Fibroblast of the conjunctiva (primary cell): ENCODE data around the gene RELCH.

ENCODE experiments used
- DNase-seq: peaks from one replicate; pipeline ENCODE4 v3.0.0-alpha.2; 2010; ENCODE audit warnings: low read depth

Gene RELCH

DNA sequence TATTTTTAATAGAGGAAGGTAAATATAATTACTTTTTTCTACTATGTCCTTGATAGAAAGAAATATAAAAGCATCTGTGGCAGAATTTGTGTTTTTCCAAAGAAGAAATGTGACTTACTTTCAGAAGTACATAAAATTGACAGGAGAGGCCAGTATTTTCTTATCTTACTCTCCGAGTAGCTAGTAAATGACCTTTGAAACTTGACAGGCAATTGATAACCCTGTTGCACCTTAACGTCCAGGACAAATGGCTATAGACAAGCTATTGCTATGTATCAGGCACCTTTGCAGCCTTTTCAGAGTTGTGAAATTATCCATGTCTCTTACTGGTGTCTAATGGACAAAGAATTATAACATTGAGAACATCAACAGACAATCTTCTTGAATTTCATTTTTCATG is 75.0 kb downstream of the RELCH start:
- DNase-seq, result no peak

DNA sequence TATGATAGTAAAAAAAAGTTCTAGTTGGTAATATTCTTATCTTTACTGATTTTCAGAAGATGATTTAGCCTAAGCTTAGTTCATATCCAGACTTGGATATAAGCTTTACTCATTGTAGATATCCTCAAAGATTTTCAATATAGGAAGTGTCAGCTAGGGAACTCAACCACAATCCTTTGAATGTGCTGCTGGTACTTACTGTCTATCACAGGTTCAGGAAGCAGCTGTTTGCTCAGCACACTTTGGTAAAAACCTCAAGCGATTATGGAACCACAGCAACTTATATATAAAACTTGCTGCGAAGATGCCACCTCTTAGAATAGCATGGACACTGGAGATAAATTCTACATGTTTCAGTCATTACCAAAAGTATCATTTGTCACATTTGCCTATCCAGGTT is 77.9 kb downstream of the RELCH start:
- no peak for DNase-seq

- no peak for DNase-seq
Observed at GRCh38 chr18:62277045-62277444, 90.0 kb downstream of the RELCH start.

GRCh38 chr18:62279561-62279960 is 92.5 kb downstream of the RELCH start:
- no peak for DNase-seq

- no peak for DNase-seq
Observed at GRCh38 chr18:62280058-62280457, 93.0 kb downstream of the RELCH start.

DNA sequence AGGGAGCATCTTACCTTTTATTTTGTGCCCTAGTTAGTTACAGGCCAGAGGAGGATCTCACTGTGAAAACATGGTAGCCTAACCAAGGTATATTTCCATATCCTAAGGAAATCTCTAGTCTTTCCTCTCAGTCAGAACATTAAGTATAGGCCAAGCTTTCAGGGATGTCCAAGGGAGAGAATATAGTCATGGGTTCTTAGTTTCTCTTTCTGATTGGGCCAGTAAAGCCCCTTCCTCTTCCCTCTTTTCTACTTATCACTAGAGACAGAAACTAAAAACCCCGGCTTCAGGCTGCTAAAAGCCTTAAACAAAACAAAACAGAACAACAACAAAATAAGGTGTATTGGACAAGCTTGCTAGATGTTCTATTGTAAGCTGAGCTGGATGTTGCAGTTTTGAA is 93.7 kb downstream of the RELCH start:
- DNase-seq, result no peak

GRCh38 chr18:62281684-62282083 is 94.6 kb downstream of the RELCH start:
- DNase-seq, result peak; percentile 41

DNA sequence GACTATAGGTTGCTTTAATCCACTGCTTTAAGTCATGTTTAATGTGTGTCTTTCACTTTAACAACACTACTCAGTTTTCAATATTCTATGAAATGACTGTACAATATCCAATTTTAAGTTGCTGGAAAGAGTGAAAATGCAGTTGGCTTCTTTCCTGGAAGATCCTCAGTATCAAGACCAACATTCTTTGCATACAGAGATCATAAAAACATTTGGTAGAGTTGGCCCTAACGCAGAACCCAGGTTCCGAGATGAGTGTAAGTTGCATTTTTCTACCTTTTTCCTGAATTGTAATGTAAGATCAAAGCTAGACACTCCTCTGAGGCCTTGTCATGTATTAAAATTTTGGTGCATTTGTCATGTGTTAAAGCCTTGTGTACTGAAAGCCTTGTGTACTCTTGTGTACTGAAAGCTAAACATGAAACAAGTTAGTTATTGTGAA is 95.2 kb downstream of the RELCH start:
- DNase-seq, result peak; percentile 56

- no peak for DNase-seq
Observed at GRCh38 chr18:62284637-62285036, 97.6 kb downstream of the RELCH start.

GRCh38 chr18:62285281-62285680 is 98.2 kb downstream of the RELCH start:
- DNase-seq, result no peak

- DNase-seq, result no peak
Observed at GRCh38 chr18:62287781-62288664, 101.0 kb downstream of the RELCH start.

DNA sequence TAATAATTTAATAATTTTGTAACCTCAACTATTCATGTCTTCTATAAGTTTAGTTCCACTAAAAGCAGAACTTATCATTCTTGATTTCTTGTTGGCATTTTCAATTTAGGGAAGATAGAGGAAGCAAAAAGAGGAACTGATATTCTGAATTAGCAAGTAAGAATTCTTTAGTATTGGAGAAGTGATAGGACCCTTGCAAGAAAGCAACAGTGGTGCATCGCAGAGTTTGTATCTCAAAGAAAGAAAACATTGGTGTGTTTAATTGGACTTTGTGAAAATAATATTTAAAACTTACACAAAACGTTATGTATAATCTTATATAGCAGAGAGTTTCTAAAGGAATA is 101.6 kb downstream of the RELCH start:
- DNase-seq, result no peak

DNA sequence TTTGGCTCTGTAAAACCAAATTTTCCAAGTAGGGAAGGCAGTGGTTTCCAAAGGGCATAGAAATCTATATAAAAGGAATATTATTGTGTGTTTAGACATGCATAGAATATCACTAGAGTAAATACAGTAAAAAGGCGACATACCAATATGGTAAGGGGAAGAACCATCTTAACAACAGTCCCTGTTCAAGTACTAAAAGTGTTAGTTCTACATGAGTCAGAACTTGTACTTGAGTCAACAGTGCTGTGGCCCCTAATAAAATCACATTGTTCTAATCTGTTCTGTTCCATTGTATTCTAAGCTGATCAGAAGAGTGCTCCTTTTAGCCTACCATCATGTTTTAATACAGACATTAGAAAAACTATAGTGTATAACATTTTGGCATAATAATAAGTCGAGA is 102.0 kb downstream of the RELCH start:
- no peak for DNase-seq

DNA sequence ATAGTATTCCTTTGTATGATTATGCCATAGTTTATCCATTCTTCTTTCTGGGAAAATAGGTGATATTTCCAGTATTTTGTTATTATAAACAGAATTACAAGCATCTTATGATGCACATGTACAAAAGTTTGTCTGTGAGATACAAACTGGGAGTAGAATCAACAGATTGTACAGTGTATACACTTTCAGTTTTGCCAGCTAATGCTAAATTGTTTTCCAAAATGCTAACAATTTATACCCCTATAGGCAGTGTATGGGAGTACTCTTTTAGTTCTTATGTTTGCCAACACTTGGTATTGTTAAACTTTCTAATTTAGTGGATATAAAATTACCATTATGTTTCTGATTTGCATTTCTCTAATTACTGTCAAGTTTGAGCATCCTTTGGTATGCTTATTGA is 107.0 kb downstream of the RELCH start:
- no peak for DNase-seq

GRCh38 chr18:62300359-62300963 is 113.4 kb downstream of the RELCH start:
- DNase-seq, result no peak

DNA sequence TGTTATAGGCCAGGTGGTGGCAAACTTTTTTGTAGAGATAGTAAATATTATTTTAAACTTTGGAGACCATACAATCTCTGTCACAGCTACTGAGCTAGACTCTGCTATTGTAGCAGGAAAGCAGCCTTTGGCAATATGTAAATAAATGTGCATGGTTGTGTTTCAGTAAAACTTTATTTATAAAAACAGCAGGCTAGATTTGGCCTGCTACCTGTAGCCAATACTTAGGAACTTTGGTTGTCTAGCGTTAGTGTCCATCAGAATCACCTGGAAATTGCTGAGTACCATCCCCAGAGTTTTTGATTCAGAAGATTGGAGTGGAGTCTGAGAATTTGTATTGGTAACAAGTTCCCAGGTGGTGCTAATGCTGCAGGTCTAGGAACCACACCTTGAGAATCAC is 114.3 kb downstream of the RELCH start:
- DNase-seq, result no peak

DNA sequence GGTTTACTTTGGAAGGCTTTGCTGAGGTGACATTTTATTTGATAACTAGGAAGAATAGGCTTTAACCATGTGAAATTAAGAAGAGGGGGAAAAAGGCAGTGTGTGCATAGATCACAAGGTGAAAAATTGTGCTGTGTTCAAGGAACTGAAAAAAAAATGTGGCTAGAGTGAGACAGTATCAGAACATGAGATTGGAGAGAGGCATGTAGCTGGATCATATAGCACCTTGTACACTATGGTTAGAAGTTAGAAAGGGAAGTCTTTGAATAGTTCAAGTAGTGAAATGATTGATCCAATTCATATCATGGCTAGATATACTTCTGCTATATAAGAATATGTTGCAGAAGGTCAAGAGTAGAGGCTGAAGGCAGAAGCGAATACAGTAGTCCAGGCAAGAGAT is 125.8 kb downstream of the RELCH start:
- DNase-seq, result no peak

GRCh38 chr18:62318228-62319180 is 131.4 kb downstream of the RELCH start:
- DNase-seq, result no peak

DNA sequence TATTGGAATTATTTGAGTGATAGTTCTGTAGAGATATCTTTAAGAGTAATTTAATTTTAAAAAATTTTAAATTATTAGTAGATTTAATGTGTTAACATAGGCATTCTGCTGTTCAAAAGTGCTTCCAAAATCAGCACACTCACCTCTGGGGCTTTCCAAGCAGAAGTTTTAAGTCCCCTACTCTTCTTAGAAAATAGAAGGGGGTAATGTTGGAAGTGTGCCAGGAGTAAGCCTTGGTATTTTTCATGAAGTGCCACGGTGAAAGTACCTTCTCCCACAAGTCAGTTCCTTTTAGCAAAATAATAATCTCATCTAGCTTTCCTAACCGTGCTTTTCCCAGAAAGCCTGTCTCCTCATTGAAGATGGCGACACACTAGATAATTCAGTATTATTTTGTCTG is 134.1 kb downstream of the RELCH start:
- DNase-seq, result no peak

DNA sequence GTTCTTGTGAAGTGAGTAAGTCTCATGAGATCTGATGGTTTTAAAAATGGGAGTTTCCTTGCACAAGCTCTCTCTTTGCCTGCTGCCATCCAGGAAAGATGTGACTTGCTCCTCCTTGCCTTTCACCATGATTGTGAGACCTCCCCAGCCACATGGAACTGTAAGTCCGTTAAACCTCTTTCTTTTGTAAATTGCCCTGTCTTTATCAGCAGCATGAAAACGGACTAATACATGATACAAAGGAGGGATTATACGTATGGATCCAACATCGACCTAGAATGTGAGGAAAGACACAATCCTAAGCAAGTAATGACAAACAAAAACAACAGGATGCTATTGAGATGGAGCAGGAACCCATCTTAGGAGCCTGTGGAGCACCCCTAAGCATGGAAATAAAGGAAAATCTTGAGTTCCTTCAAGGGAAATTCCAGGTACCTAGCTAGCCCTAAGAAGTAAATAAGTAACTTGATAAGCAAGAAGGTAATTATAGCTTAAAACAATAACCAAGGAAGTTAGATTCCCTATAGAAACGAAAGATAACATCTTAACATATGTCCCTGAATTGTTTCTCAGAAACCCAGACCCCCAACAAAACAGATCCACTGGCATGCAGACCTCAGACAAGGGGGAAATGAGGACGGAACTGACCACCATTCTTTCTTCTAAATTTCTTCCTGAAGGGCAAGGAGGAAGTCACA is 136.6 kb downstream of the RELCH start:
- DNase-seq, result no peak

DNA sequence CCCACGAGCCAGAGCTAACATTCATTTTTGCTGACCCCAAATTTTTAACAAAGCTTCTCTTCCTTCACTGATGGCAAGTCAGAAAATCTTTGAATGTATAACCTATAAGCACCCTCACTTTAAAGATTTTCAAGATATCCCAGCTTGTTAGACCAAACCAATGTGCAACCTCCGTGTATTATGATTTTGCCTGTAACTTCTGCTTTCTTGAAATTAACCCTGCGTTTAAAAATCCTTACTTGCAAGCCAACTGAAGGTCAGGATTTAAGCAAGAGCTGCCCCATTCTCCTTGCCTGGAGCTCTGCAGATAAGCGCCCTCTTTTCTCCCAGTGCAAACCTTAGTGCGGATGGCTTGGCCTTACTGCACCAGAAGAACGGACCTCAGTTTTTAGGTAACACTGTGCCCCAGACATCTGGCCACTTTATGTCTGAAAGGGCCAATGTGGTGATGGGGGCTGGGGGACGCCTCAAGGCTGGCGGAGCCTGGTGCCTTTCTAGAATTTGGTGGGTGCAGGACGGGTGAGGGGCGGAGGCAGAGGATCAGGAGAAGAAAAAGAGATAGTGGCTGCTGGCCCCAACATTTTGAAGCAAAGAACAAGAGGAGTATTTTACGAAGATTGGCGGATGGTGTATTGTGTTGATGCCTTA is 137.2 kb downstream of the RELCH start:
- no peak for DNase-seq
